AG09309 (cell line): Measurements from ENCODE around the gene MRGPRE.

Experiments used
- DNase-seq: peaks from one replicate; pipeline ENCODE4 v3.0.0-alpha.2; 2010; ENCODE audit warnings: low read depth
- H3K4me3 ChIP-seq: 2 replicates; pipeline ENCODE4 v1.5.1; 2011; ENCODE audit warnings: mild to moderate bottlenecking, low read depth, low read length, moderate library complexity; ENCODE audit not compliant: control insufficient read depth
- CTCF ChIP-seq: IDR thresholded peaks from 2 replicates; pipeline ENCODE4 v1.5.1; 2011; ENCODE audit warnings: mild to moderate bottlenecking, low read depth, low read length, inconsistent platforms; ENCODE audit not compliant: insufficient read depth, control insufficient read depth; ENCODE audit errors: missing control alignments

MRGPRE gene

DNA sequence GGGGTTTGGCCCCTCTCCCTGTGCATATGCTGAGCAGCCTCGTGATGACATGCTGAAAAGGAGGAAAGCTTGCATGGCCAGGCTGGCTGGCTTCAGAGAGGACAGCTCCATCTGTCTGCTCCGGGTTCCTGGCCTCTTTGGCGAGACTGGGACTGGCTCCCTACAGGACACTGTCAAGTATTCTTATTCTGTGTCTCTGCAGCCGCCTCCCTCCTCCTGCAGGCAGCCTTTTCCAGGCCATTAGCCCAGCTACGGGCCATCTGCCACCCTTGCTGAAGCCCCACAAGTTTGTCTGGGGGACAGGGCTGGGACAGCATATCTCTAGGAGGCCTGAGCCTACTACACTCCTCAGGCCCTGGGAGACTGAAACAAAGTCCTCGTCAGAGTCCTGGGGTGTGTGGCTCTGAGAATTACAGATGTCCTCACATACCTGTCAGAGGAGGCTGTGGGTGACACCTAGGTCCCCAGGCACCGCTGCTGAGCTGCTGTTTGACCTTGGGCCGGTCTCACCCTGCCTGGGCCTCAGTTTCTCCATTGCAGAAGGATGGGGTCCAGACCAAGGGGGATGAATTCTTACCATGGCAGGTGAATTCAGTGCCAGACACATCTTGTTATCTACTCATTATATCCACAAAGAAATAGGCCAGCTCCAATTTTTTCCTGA lies 24.6 kb downstream of the MRGPRE start:
- no peak for DNase-seq
- no peak for TF ChIP-seq CTCF
- H3K4me3 ChIP-seq = no peak overlapping the region

DNA sequence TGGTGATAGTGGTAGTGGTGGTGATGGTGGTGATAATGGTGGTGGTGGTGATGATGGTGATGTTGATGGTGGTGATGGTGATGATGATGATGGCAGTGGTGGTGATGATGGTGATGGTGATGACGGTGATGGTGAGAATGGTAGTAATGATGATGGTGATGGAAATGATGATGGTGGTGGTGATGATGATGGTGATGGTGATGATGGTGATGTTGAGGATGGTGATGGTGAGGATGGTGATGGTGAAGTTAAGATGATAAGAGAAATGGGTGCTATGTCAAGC lies 25.4 kb downstream of the MRGPRE start:
- H3K4me3 ChIP-seq = no peak overlapping the region
- TF ChIP-seq CTCF = no peak
- DNase-seq = no peak

DNA sequence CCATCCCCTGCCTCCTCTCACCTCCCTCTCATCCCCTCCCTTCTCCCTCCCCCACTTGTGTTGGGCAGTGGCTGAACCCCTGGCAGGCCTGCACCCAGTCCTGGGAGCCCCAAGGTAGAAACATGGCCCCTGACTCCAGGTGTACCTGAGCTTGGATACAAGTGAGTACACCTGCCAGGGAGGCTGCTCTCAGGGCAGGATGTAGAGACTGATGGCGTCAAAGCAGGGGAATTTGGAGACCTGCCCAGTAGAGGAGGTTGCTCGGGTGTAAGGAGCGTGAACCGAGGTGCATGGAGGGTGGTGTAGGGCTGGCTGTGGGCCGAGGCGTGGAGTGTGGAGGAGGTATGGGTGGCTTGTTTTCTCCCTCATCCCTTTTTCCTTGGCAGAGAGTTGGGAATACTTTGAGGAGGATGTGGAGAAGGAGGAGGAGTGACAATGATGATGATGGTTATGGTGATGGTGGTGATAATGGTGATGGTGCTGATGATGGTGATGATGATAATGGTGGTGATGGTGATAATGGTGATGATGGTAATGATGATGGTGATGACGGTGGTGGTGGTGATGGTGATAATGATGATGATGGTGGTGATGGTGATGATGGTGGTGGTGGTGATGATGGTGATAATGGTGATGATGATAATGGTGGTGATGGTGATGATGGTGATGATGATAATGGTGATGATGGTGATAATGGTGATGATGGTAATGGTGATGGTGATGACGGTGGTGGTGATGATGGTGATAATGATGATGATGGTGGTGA lies 25.9 kb downstream of the MRGPRE start:
- no peak for TF ChIP-seq CTCF
- DNase-seq = no peak
- H3K4me3 ChIP-seq = no peak overlapping the region

DNA sequence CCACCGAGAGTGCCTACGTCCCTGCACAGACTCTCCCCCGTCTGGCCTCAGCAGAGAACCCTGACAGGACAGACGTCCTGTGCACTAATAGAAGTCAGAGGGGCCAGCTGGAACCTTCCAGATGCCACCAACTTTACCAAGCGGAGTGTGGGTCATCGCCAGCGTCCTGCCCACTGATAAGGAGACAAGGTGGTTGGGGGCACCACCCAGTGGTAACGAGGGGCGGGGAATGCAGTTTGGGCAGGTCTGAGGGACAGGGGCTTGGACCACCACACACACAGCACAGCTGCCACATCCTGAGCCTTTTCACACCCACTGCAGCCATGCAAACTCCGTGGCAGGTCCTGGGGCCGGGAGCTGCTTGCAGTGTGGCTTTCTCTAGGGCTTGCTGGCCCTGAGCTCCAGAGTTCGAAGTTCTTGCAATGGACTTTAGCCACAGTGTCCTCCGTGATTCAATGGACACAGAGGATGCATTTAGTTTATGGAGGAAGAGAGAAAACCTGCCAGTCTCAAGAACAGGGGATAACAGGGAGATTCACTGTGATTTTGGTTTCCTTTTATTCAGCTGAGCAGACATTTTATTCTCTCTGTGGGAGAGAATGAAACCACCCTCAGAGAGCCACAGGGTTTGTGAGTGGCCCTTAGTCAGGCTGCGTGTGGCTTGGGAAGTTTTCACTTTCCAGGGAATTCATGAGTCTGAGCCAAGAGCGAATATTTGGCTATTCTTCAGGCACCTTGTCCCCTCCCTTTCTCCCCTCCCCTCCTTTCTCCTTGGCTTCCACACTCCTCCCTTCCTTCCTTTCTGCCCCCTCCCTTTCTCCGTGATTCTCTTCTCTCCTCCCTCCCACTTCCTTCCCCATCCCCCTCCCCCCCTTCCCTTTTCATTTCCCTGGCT lies 26.7 kb downstream of the MRGPRE start:
- TF ChIP-seq CTCF = no peak
- DNase-seq = no peak
- H3K4me3 ChIP-seq = no peak overlapping the region

- H3K4me3 ChIP-seq = no peak overlapping the region
- no peak for DNase-seq
- TF ChIP-seq CTCF = no peak
These were observed 27.8 kb downstream of the MRGPRE start for GRCh38 chr11:3204141-3205015.

GRCh38 chr11:3203221-3204043 lies 28.8 kb downstream of the MRGPRE start:
- H3K4me3 ChIP-seq = no peak overlapping the region
- DNase-seq = no peak

More at GRCh38 chr11:3203221-3204043, 28.8 kb downstream of the MRGPRE start:
- TF ChIP-seq CTCF = no peak
